Activated CD4-positive, alpha-beta memory T cell treated with anti-CD3 and anti-CD28 coated beads, Interleukin-2, amount 10 ng/mL, durations not matched to agents 7 days and 5 days (primary cell): ENCODE results near the gene HYAL3. TPM values are rescaled to one million over a fixed set of nuclear protein-coding genes. Genes with fewer than 3 reads are reported as not detected.
"Not testable (repeated sequence)": the region's sequence is repeated elsewhere in the genome, so short reads cannot be mapped to it uniquely, and the experiment has no call there.

ENCODE experiments used
- CTCF ChIA-PET: fragments of 350-600 bp; sonication (Branson Sonifier 250); formaldehyde crosslinking; loops from one replicate; lab custom pipeline; 2021; ENCODE audit warnings: antibody characterized with exemption, inconsistent platforms; lab: Charles Lee
- POLR2A ChIA-PET: fragments of 350-600 bp; sonication (Branson Sonifier 250); formaldehyde crosslinking; loops from one replicate; lab custom pipeline; 2021; ENCODE audit warnings: antibody characterized with exemption; lab: Charles Lee
- DNase-seq: peaks from one replicate; pipeline ENCODE4 v3.0.0-alpha.2; 2020
- H3K27ac Mint-ChIP-seq: one replicate; pipeline ENCODE4 v1.8.0; 2021; ENCODE audit warnings: mild to moderate bottlenecking, mixed read lengths
- H3K27me3 Mint-ChIP-seq: one replicate; pipeline ENCODE4 v1.8.0; 2021; ENCODE audit warnings: mixed read lengths
- H3K36me3 Mint-ChIP-seq: one replicate; pipeline ENCODE4 v1.8.0; 2021; ENCODE audit warnings: low read depth, mixed read lengths
- H3K4me1 Mint-ChIP-seq: one replicate; pipeline ENCODE4 v1.8.0; 2021; ENCODE audit warnings: mixed read lengths
- H3K4me3 Mint-ChIP-seq: one replicate; pipeline ENCODE4 v1.8.0; 2021; ENCODE audit warnings: mild to moderate bottlenecking, mixed read lengths
- H3K9me3 Mint-ChIP-seq: one replicate; pipeline ENCODE4 v1.8.0; 2021; ENCODE audit warnings: mixed read lengths
- total RNA-seq, 2 experiments: library from RNA; stranded (reverse); gene quantifications; one replicate each; pipeline ENCODE4 v1.2.3, GENCODE V29; 2021

Gene HYAL3
- total RNA-seq, 2 experiments from 2014 or later, result 13.2 to 13.9 TPM

GRCh38 chr3:50256978-50257890 is 42.0 kb downstream of the HYAL3 start:
- peaks cover 31% of the 10 kb centered on the region for H3K4me1 Mint-ChIP-seq
- H3K27ac Mint-ChIP-seq, result peak overlapping the region; percentile 5
- ChIA-PET CTCF (interaction anchor here (1.0 to 3.5 kb wide), 8 partner anchors 10 to 65 kb away, joined by 3 to 29 read pairs (median 3); partner anchors contain the start of gene GNAI2), POLR2A (interaction anchor here (2.5 to 5.3 kb wide), 2 partner anchors 10 to 29 kb away, joined by 12 to 20 read pairs; no protein-coding TSS in a partner anchor)
- peak; percentile 43 for DNase-seq
- H3K9me3 Mint-ChIP-seq, result no peaks in the 10 kb centered on the region
- H3K27me3 Mint-ChIP-seq, result no peaks in the 10 kb centered on the region
- no peak overlapping the region for H3K4me3 Mint-ChIP-seq
- H3K36me3 Mint-ChIP-seq, result peaks cover 60% of the 10 kb centered on the region

- peaks cover 70% of the 10 kb centered on the region for H3K36me3 Mint-ChIP-seq
- ChIA-PET POLR2A (interaction anchor here (0.8 to 5.3 kb wide), 3 partner anchors 8 to 15 kb away, joined by 3 to 20 read pairs (median 4); no protein-coding TSS in a partner anchor), CTCF (interaction anchor here (1.0 to 2.0 kb wide), 4 partner anchors 8 to 61 kb away, joined by 3 to 14 read pairs (median 4); no protein-coding TSS in a partner anchor)
- DNase-seq, result no peak
- H3K4me3 Mint-ChIP-seq, result no peak overlapping the region
- no peaks in the 10 kb centered on the region for H3K9me3 Mint-ChIP-seq
- peaks cover 40% of the 10 kb centered on the region for H3K4me1 Mint-ChIP-seq
- no peaks in the 10 kb centered on the region for H3K27me3 Mint-ChIP-seq
- H3K27ac Mint-ChIP-seq, result peak overlapping the region; percentile 68
These were observed 44.0 kb downstream of the HYAL3 start for GRCh38 chr3:50255251-50255615.

DNA sequence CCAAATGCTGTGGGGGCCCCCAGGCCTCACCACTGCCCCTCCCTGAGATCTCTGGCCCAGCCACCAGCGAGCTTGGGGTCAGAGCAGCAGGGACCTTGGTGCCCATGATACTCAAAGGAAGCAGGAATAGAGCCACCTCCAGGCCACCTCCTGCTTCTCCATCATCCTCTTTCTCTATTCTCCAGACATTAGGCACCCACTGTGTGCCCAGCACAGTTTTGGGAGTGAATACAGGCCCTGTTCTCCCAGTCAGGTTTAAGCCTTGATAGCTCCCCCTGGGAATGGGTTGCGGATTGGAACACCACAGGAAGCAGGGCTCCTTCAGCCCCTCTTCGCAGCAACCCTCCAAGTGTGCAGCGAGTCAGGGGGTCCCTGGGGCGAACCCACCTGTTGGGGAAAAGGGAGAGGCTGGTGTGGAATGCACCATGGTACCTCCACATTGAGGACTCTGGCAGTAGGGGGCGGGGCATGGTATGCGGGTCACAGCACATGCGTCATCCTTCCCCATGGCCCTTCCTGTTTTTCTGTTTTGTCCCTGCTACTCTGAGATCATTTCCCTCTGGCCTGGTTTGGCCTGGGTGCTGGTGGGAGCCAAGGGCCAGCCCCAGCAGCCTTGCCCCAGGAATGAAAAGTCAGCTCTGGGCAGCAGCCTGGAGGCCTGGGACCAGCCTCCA is 44.5 kb downstream of the HYAL3 start:
- ChIA-PET POLR2A (interaction anchor here (1.0 to 5.3 kb wide), 2 partner anchors 8 to 15 kb away, joined by 3 to 20 read pairs; no protein-coding TSS in a partner anchor), CTCF (interaction anchor here (1.0 to 2.0 kb wide), 3 partner anchors 8 to 60 kb away, joined by 3 to 14 read pairs (median 4); no protein-coding TSS in a partner anchor)
- Mint-ChIP-seq H3K9me3 (no peaks in the 10 kb centered on the region), H3K4me3 (no peak overlapping the region), H3K27me3 (no peaks in the 10 kb centered on the region), H3K27ac (peak overlapping the region; percentile 68), H3K36me3 (peaks cover 73% of the 10 kb centered on the region), H3K4me1 (peaks cover 43% of the 10 kb centered on the region)
- DNase-seq, result peak; percentile 34

DNA sequence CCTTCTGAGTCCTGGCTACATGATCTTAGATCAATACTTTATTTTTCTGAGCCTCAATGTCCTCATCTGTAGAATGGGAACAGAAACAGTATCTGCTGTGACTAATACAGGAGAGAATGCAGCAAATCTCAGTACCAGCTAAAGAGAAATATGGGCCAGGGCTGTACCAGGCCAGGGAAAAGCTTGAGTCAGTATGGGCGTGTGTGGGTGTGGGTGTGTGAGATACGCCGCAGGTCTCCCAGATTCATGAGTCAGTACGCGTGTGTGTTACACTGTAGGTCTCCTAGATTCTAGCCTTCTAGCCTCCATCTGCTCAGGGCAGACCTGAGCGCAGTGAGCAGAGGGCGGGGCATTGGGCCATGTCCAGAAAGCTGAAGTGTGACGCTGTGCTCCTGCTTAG is 48.0 kb downstream of the HYAL3 start:
- H3K27me3 Mint-ChIP-seq, result no peaks in the 10 kb centered on the region
- peaks cover 66% of the 10 kb centered on the region for H3K4me1 Mint-ChIP-seq
- ChIA-PET CTCF (interaction anchor here (0.7 to 1.5 kb wide), 3 partner anchors 9 to 48 kb away, joined by 3 to 8 read pairs (median 4); partner anchors contain the start of genes HYAL3 and NAA80), POLR2A (interaction anchor here (0.8 to 6.7 kb wide), 3 partner anchors 8 to 15 kb away, joined by 3 to 87 read pairs (median 4); partner anchors contain the start of gene GNAI2)
- peaks cover 50% of the 10 kb centered on the region for H3K36me3 Mint-ChIP-seq
- no peak for DNase-seq
- no peaks in the 10 kb centered on the region for H3K9me3 Mint-ChIP-seq
- no peak overlapping the region for H3K4me3 Mint-ChIP-seq
- peak overlapping the region; percentile 52 for H3K27ac Mint-ChIP-seq

DNA sequence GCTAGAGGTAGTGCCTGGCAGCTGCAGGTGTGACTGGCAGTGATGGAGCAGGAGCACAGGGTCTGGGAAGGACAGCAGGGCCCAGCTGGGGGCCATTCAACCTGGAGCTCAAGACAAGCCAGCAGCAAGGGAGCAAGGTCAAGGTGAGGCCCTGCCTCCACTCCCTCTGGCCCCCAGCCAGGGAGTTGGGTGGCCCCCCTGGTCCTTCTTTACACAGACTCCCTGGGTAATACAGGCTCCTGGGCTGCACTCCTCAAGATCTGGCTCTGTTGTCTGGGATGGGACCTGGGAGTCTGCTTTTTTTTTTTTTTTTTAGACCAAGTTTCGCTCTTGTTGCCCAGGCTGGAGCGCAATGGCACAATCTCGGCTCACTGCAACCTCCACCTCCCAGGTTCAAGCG is 48.7 kb downstream of the HYAL3 start:
- H3K9me3 Mint-ChIP-seq, result no peaks in the 10 kb centered on the region
- H3K27me3 Mint-ChIP-seq, result no peaks in the 10 kb centered on the region
- peaks cover 47% of the 10 kb centered on the region for H3K36me3 Mint-ChIP-seq
- DNase-seq, result no peak
- peaks cover 73% of the 10 kb centered on the region for H3K4me1 Mint-ChIP-seq
- H3K4me3 Mint-ChIP-seq, result no peak overlapping the region
- ChIA-PET CTCF (interaction anchor here (1.4 to 1.5 kb wide), 2 partner anchors 10 to 24 kb away, joined by 4 to 8 read pairs; no protein-coding TSS in a partner anchor), POLR2A (interaction anchor here (0.7 to 6.7 kb wide), 4 partner anchors 7 to 21 kb away, joined by 3 to 87 read pairs (median 4); partner anchors contain the start of gene GNAI2)
- H3K27ac Mint-ChIP-seq, result no peak overlapping the region

DNA sequence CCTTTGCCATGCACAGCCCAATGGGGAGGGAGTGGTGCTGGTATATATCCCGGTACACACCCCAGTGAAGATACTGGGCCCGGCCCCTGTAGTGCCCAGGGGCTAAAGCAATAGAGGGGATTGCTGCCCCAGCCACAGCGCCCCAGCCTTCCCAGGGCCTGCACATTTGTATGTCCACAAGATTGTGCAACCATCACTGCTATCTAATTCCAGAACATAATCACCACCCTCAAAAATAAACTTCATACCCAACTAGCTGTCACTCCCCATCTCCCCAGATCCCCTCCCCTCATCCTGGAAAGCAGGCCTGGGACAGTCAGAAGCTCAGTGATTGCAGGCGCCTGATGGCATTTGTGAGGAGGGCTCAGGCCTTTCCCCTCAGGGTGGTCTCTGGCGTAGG is 49.7 kb downstream of the HYAL3 start:
- Mint-ChIP-seq H3K27ac (no peak overlapping the region), H3K4me3 (no peak overlapping the region), H3K36me3 (peaks cover 42% of the 10 kb centered on the region), H3K27me3 (no peaks in the 10 kb centered on the region), H3K4me1 (peaks cover 77% of the 10 kb centered on the region), H3K9me3 (no peaks in the 10 kb centered on the region)
- ChIA-PET CTCF (interaction anchor here (0.8 kb wide), 1 partner anchor 14 kb away, joined by 9 read pairs; no protein-coding TSS in a partner anchor), POLR2A (interaction anchor here (0.8 to 6.7 kb wide), 2 partner anchors 14 to 15 kb away, joined by 3 to 87 read pairs; partner anchors contain the start of gene GNAI2)
- DNase-seq, result no peak

GRCh38 chr3:50248387-50248786 is 50.8 kb downstream of the HYAL3 start:
- POLR2A ChIA-PET, result interaction anchor here (2.6 to 9.7 kb wide), 3 partner anchors 8 to 20 kb away, joined by 20 to 117 read pairs (median 87); partner anchors contain the start of gene GNAI2
- CTCF ChIA-PET, result interaction anchor here (0.8 to 2.9 kb wide), 2 partner anchors 10 to 21 kb away, joined by 4 to 20 read pairs; no protein-coding TSS in a partner anchor
- H3K4me1 Mint-ChIP-seq, result peaks cover 75% of the 10 kb centered on the region
- H3K4me3 Mint-ChIP-seq, result no peak overlapping the region
- H3K9me3 Mint-ChIP-seq, result no peaks in the 10 kb centered on the region
- peak overlapping the region; percentile 82 for H3K27ac Mint-ChIP-seq
- DNase-seq, result no peak
- no peaks in the 10 kb centered on the region for H3K27me3 Mint-ChIP-seq
- peaks cover 39% of the 10 kb centered on the region for H3K36me3 Mint-ChIP-seq

DNA sequence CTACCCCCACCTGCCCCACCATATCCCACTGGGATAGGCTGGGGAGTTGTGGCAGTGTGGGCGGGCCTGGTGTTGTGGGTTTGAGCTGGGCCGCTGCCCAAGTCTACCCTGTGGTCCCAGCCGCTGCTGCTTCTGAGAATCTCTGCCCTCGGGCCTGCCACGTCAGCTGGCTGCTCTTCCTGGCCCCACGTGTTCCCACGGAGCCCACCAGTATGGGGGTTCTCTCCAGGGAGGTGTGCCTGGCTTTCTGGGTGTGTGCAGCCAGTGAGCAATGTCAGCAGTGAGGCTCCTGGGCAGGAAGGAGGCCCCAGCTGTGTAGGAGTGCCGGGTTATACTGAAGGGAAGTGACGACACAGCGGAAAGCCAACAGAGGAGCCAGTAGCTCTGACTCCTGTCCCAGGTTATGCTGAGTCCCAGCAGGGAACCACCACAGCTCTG is 52.7 kb downstream of the HYAL3 start:
- peak; percentile 89 for DNase-seq
- H3K27me3 Mint-ChIP-seq, result no peaks in the 10 kb centered on the region
- H3K36me3 Mint-ChIP-seq, result peaks cover 43% of the 10 kb centered on the region
- peak overlapping the region; percentile 78 for H3K4me3 Mint-ChIP-seq
- H3K9me3 Mint-ChIP-seq, result no peaks in the 10 kb centered on the region
- peak overlapping the region; percentile 94 for H3K27ac Mint-ChIP-seq
- H3K4me1 Mint-ChIP-seq, result peaks cover 90% of the 10 kb centered on the region
- POLR2A ChIA-PET, result interaction anchor here (0.8 to 9.7 kb wide), 16 partner anchors 10 to 123 kb away, joined by 3 to 117 read pairs (median 6); partner anchors contain the start of genes GNAI2, HYAL3, IFRD2 and NAA80
- CTCF ChIA-PET, result interaction anchor here (0.6 to 8.1 kb wide), 38 partner anchors 9 to 906 kb away, joined by 3 to 212 read pairs (median 5); partner anchors contain the start of genes GNAI2, GNAT1, HYAL3 and IFRD2

- peak; percentile 94 for DNase-seq
- Mint-ChIP-seq H3K27ac (peak overlapping the region; percentile 94), H3K27me3 (no peaks in the 10 kb centered on the region), H3K4me1 (peaks cover 91% of the 10 kb centered on the region), H3K4me3 (peak overlapping the region; percentile 78), H3K36me3 (peaks cover 42% of the 10 kb centered on the region), H3K9me3 (no peaks in the 10 kb centered on the region)
- CTCF ChIA-PET, result interaction anchor here (0.9 to 8.1 kb wide), 34 partner anchors 8 to 906 kb away, joined by 3 to 212 read pairs (median 6); partner anchors contain the start of genes GNAI2, GNAT1, HYAL3 and IFRD2
- POLR2A ChIA-PET, result interaction anchor here (0.8 to 9.7 kb wide), 14 partner anchors 10 to 123 kb away, joined by 3 to 117 read pairs (median 6); partner anchors contain the start of genes GNAI2, HYAL3, IFRD2 and NAA80
These were observed 53.2 kb downstream of the HYAL3 start for GRCh38 chr3:50245831-50246516.

DNA sequence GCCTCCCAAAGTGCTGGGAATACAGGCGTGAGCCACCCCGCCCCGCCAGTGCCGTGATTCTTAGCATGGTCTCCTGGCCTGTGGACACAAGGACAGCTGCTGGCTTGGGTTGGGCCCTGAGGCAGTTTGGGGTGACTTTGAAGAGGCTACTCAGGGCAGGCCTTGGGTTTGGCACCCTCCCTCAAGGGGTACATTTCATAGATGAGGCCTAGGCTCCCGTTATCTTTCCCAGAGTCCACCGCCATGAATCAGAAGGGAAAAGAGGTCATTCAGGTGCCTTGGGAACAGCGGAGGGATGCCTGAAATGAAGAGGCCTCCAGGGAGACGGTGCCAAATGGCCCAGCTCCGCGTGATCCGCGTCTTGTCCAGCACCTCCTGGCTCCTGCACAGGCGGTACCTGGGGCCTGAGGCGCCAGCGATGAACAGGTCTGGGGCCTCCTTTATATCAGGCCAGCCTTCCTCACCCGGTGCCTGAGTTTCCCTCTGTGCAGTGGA is 53.9 kb downstream of the HYAL3 start:
- CTCF ChIA-PET, result interaction anchor here (1.2 to 8.1 kb wide), 2 partner anchors 17 to 29 kb away, joined by 3 to 212 read pairs; no protein-coding TSS in a partner anchor

GRCh38 chr3:50244813-50245212 is 54.4 kb downstream of the HYAL3 start:
- Mint-ChIP-seq H3K36me3 (peaks cover 37% of the 10 kb centered on the region), H3K4me3 (peak overlapping the region; percentile 78), H3K4me1 (peaks cover 89% of the 10 kb centered on the region), H3K27ac (peak overlapping the region; percentile 94)
- not testable (repeated sequence) for H3K27me3 Mint-ChIP-seq, DNase-seq, H3K9me3 Mint-ChIP-seq
- POLR2A ChIA-PET, result interaction anchor here (1.4 to 9.7 kb wide), 3 partner anchors 9 to 17 kb away, joined by 5 to 117 read pairs (median 87); partner anchors contain the start of gene GNAI2
- CTCF ChIA-PET, result interaction anchor here (1.2 to 8.1 kb wide), 3 partner anchors 15 to 30 kb away, joined by 3 to 212 read pairs (median 7); no protein-coding TSS in a partner anchor

More for the DNA sequence above, 53.9 kb downstream of the HYAL3 start:
- Mint-ChIP-seq H3K4me1 (peaks cover 89% of the 10 kb centered on the region), H3K4me3 (peak overlapping the region; percentile 78), H3K27ac (peak overlapping the region; percentile 94), H3K27me3 (no peaks in the 10 kb centered on the region), H3K9me3 (no peaks in the 10 kb centered on the region), H3K36me3 (peaks cover 38% of the 10 kb centered on the region)
- DNase-seq, result no peak
- POLR2A ChIA-PET, result interaction anchor here (6.7 to 9.7 kb wide), 2 partner anchors 9 to 17 kb away, joined by 87 to 117 read pairs; partner anchors contain the start of gene GNAI2
